ENCODE measurements around the gene TLX1.

TLX1 gene

GRCh38 chr10:101136007-101136707 is 5.1 kb downstream of the TLX1 start:
- no peak overlapping the region for H3K4me3 ChIP-seq (ENCODE audit: low read depth, low read length)
- TF ChIP-seq MAX (IDR thresholded peaks at IDR 0.05; ENCODE audit: low read depth, low read length) (no peak), POLR2A (IDR thresholded peaks at IDR 0.05; ENCODE audit: extremely low read depth, insufficient read length) (no peak), MYC (IDR thresholded peaks at IDR 0.05; ENCODE audit: low read depth, low read length) (no peak), CTCF (IDR thresholded peaks at IDR 0.05; ENCODE audit: low read depth, low read length) (no peak)
- peak; percentile 78 for DNase-seq (ENCODE audit: low read depth)

GRCh38 chr10:101136708-101137121 is 5.6 kb downstream of the TLX1 start:
- DNase-seq (ENCODE audit: low read depth) = no peak
- no peak for TF ChIP-seq CTCF (IDR thresholded peaks at IDR 0.05; ENCODE audit: low read depth, low read length)
- no peak for TF ChIP-seq MYC (IDR thresholded peaks at IDR 0.05; ENCODE audit: low read depth, low read length)
- no peak for TF ChIP-seq POLR2A (IDR thresholded peaks at IDR 0.05; ENCODE audit: extremely low read depth, insufficient read length)
- TF ChIP-seq MAX (IDR thresholded peaks at IDR 0.05; ENCODE audit: low read depth, low read length) = no peak
- H3K4me3 ChIP-seq (ENCODE audit: low read depth, low read length) = no peak overlapping the region

- TF ChIP-seq MAX (IDR thresholded peaks at IDR 0.05; ENCODE audit: low read depth, low read length) (no peak), MYC (IDR thresholded peaks at IDR 0.05; ENCODE audit: low read depth, low read length) (no peak), CTCF (IDR thresholded peaks at IDR 0.05; ENCODE audit: low read depth, low read length) (no peak), POLR2A (IDR thresholded peaks at IDR 0.05; ENCODE audit: extremely low read depth, insufficient read length) (no peak)
- H3K4me3 ChIP-seq (ENCODE audit: low read depth, low read length) = no peak overlapping the region
- DNase-seq (ENCODE audit: low read depth) = no peak
These were observed 6.2 kb downstream of the TLX1 start for GRCh38 chr10:101137271-101137670.

- no peak for DNase-seq (ENCODE audit: low read depth)
- no peak for TF ChIP-seq MYC (IDR thresholded peaks at IDR 0.05; ENCODE audit: low read depth, low read length)
- no peak for TF ChIP-seq CTCF (IDR thresholded peaks at IDR 0.05; ENCODE audit: low read depth, low read length)
- TF ChIP-seq POLR2A (IDR thresholded peaks at IDR 0.05; ENCODE audit: extremely low read depth, insufficient read length) = no peak
- TF ChIP-seq MAX (IDR thresholded peaks at IDR 0.05; ENCODE audit: low read depth, low read length) = no peak
- no peak overlapping the region for H3K4me3 ChIP-seq (ENCODE audit: low read depth, low read length)
These were observed 7.8 kb downstream of the TLX1 start for GRCh38 chr10:101138788-101139420.

- TF ChIP-seq CTCF (IDR thresholded peaks at IDR 0.05; ENCODE audit: low read depth, low read length) (peak; percentile 12), MYC (IDR thresholded peaks at IDR 0.05; ENCODE audit: low read depth, low read length) (no peak)
- no peak overlapping the region for H3K4me3 ChIP-seq (ENCODE audit: low read depth, low read length)
- DNase-seq (ENCODE audit: low read depth) = no peak
These were observed 8.4 kb downstream of the TLX1 start for GRCh38 chr10:101139421-101139911.

Measured in NB4 (cell line).